HG02870 (cell line): ENCODE measurements around the gene OLFM1.

Experiments
- ATAC-seq: cut with Tn5 transposase; IDR thresholded peaks from one replicate; pipeline ENCODE4 v1.9.1; 2021; ENCODE audit warnings: mild to moderate bottlenecking, moderate library complexity; ENCODE audit not compliant: unreplicated experiment

Gene OLFM1

DNA sequence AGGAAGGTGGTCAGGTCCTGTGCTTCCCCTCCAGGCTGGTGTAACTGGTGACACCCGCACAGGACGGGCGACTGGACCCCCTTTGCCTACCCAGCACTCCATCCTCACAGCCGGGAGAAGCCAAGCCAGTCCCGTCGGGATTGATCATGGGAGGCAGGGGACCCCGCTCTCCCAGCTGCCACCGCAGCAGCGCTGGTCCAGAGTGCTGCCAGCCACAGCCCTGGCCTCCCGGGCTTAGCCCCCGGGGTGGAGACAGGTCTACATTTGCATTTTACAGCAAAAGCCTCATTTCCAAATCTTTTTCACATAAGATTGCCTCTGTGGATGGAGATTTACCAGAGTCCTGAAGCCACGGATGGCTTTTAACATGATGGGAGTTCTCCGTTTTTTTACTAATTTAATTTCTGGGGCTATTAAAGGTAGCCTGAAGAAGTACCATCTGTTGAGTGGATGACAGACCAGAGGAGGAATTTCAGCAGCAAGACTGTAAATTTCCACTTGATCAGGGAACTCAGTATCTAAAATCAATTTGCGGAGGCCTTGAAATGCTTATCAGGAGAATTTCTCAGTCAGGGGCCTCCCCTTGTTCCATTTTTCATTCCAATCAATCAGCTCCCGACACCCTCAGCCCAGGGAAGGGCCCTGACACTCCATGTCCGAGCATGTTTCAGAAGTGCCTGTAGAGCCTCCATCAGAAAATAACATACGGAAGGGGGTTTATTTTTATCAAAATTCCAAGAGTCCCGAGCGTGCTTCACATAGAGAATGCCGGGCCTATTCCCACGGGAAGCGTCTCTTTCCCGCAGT is 80.6 kb downstream of the OLFM1 start:
- ATAC-seq, result no peak

DNA sequence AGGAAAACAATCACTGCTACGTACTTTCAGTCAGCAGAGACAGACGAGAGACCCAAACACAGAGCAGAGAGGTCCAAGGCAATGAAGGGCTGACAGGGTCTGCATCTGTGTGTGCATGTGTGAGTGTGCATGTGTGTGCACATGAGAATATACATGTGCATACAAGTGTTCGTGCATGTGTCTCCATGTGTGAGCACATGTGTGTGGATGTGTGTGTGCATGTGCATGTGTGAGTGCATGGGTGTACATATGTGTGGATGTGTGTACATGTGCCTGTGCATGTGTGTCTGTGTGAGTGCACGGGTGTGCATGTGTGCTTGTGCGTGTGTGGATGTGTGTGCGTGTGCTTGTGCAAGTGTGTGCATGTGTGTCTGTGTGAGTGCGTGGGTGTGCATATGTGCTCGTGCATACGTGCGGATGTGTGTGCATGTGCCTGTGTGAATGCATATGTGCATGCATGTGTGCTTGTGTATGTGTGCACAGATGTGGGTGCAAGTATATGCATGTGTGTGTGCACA is 82.3 kb downstream of the OLFM1 start:
- ATAC-seq, result no peak

DNA sequence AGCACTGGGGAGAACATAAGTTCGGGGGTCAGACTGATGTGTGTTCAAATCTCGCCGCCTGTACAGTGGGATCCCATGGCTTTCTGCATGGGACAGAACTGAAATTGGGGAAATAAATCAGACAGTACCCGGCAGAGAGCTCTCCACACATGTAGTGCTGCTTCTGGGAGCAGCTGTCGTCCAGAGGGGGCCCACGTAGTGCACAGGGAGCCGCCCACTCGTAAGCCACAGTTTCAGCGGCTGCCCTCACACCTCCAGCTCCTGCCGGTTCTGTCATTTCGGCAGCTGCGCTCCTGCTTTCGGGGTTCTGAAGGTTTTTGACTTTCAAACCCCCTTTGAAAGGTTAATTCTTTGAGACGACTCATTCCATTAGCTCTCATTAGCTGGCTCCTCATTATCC is 83.1 kb downstream of the OLFM1 start:
- ATAC-seq, result no peak
